ENCODE results near the gene NACC2. TPM values are rescaled to one million over a fixed set of nuclear protein-coding genes. Genes with fewer than 3 reads are reported as not detected.

Gene NACC2
- total RNA-seq, 1 donor from 2014 or later = 3.9 TPM

DNA sequence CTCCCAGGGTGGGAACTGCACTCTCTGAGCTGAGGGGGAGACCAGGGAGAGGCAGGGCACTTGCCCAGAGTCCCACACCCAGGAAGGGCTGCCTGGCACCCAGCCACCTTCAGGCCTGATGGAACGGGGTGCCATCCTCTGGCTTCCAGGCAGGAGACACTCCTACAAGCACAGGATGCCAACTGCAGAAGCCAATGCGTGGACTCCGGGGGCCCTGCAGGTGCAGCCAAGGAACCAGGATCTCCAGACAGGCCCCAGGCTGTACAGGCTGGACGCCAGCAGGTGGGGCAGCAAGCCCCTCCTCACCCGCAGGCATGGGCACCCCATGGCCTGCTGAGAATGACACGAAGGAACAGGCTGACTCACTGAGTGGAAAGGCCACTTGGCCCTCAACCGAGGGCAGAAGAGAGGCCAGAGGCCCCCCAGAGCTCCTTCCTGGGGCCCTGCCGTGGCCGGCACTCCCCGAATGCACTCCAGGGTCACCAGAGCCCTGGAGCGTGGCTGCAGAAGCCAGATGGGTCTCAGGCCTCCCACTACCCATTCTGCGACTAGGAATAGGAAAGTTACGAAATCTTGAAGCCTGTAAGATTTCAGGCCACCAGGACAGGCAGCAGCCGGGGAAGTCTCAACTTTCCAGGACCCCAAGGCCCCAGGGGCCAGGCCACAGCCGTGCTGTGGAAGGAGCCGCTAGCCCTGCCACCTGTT lies 15.7 kb downstream of the NACC2 start:
- Mint-ChIP-seq H3K27ac (ENCODE audit: unreplicated experiment) (no peak overlapping the region), H3K36me3 (ENCODE audit: unreplicated experiment) (no peaks in the 10 kb centered on the region), H3K4me3 (ENCODE audit: unreplicated experiment) (no peak overlapping the region), H3K4me1 (ENCODE audit: low read depth, unreplicated experiment) (peaks cover 8% of the 10 kb centered on the region), H3K27me3 (ENCODE audit: unreplicated experiment) (peaks cover 2% of the 10 kb centered on the region), H3K9me3 (ENCODE audit: unreplicated experiment) (peaks cover 2% of the 10 kb centered on the region)
- DNase-seq = no peak
- TF ChIP-seq, protein P1, sequence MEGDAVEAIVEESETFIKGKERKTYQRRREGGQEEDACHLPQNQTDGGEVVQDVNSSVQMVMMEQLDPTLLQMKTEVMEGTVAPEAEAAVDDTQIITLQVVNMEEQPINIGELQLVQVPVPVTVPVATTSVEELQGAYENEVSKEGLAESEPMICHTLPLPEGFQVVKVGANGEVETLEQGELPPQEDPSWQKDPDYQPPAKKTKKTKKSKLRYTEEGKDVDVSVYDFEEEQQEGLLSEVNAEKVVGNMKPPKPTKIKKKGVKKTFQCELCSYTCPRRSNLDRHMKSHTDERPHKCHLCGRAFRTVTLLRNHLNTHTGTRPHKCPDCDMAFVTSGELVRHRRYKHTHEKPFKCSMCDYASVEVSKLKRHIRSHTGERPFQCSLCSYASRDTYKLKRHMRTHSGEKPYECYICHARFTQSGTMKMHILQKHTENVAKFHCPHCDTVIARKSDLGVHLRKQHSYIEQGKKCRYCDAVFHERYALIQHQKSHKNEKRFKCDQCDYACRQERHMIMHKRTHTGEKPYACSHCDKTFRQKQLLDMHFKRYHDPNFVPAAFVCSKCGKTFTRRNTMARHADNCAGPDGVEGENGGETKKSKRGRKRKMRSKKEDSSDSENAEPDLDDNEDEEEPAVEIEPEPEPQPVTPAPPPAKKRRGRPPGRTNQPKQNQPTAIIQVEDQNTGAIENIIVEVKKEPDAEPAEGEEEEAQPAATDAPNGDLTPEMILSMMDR (IDR thresholded peaks at IDR 0.05; ENCODE audit: partially characterized antibody, unreplicated experiment) = no peak

DNA sequence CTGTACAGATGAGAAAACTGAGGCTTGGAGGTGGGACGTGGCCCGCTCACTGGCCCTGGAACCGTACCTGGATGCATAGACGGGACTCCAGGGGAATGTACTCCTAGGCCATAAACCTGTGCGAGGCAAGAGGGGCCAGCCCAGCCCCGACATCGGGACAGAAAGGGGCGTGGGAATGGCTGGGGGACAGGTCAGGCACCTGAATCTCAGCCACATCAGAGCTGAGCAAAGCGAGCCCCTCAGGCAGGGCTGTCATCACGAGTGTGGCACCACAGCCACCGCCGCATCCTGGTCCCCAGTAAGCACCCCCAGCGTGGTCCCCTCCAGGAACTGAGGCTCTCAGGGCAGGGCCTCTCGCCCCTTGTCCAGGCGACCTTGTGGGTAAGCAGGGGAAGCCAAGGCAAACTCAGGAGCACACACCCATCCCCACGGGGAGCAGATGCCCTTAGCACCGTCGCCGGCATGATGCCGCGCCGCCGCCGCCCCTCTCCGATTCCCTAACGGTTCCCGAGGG lies 16.5 kb downstream of the NACC2 start:
- no peak for DNase-seq
- H3K4me3 Mint-ChIP-seq (ENCODE audit: unreplicated experiment) = no peak overlapping the region
- H3K27ac Mint-ChIP-seq (ENCODE audit: unreplicated experiment) = no peak overlapping the region
- H3K9me3 Mint-ChIP-seq (ENCODE audit: unreplicated experiment) = peaks cover 2% of the 10 kb centered on the region
- no peaks in the 10 kb centered on the region for H3K36me3 Mint-ChIP-seq (ENCODE audit: unreplicated experiment)
- H3K4me1 Mint-ChIP-seq (ENCODE audit: low read depth, unreplicated experiment) = peaks cover 8% of the 10 kb centered on the region
- TF ChIP-seq, protein P1 (IDR thresholded peaks at IDR 0.05; ENCODE audit: partially characterized antibody, unreplicated experiment) = no peak
- peaks cover 3% of the 10 kb centered on the region for H3K27me3 Mint-ChIP-seq (ENCODE audit: unreplicated experiment)

DNA sequence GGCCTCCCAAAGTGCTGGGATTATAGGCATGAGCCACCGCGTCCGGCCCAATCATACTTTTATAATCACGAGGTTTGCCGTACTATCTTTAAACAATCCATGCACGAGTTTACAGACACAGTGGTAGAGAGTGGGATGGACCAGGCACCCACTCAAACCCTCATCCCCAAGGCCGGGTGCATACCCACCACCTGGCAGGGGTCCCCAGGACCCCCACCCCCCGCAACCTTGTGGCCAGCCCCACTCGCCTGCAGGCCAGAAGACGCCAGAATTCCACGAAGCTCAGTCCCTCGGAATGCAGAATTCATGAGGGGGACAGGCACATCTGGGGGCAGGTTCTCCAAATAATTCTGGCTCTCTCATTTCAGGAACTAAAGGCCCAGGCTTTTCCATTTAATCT lies 17.1 kb downstream of the NACC2 start:
- peaks cover 3% of the 10 kb centered on the region for H3K27me3 Mint-ChIP-seq (ENCODE audit: unreplicated experiment)

DNA sequence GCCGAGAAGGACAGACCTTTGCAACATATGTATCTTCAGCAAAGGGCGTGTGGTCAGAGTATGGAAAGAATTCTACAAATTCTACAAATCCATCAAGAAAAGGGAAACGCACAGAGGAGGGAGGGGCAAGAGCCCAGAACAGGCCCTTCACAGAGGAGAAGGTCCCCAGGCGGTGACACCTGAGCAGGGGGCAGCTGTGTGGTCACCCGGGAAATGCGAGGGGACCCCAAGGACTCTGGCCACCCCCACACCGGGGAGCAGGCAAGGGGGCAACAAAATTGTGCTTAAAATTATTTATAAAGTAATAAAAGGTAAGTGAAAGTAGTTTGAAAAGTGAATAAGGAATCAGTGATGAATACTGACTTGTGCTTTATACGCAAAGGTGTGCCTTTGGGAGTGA lies 17.6 kb downstream of the NACC2 start:
- H3K4me1 Mint-ChIP-seq (ENCODE audit: low read depth, unreplicated experiment) = peaks cover 5% of the 10 kb centered on the region
- no peak overlapping the region for H3K27ac Mint-ChIP-seq (ENCODE audit: unreplicated experiment)
- H3K9me3 Mint-ChIP-seq (ENCODE audit: unreplicated experiment) = peaks cover 2% of the 10 kb centered on the region

More for the DNA sequence above, 17.1 kb downstream of the NACC2 start:
- Mint-ChIP-seq H3K36me3 (ENCODE audit: unreplicated experiment) (no peaks in the 10 kb centered on the region), H3K9me3 (ENCODE audit: unreplicated experiment) (peaks cover 2% of the 10 kb centered on the region), H3K4me1 (ENCODE audit: low read depth, unreplicated experiment) (peaks cover 8% of the 10 kb centered on the region), H3K27ac (ENCODE audit: unreplicated experiment) (no peak overlapping the region), H3K4me3 (ENCODE audit: unreplicated experiment) (no peak overlapping the region)
- no peak for DNase-seq
- TF ChIP-seq, protein P1 (IDR thresholded peaks at IDR 0.05; ENCODE audit: partially characterized antibody, unreplicated experiment) = no peak

More for the DNA sequence above, 17.6 kb downstream of the NACC2 start:
- peak overlapping the region; percentile 6 for H3K4me3 Mint-ChIP-seq (ENCODE audit: unreplicated experiment)
- peaks cover 3% of the 10 kb centered on the region for H3K27me3 Mint-ChIP-seq (ENCODE audit: unreplicated experiment)
- TF ChIP-seq, protein P1 (IDR thresholded peaks at IDR 0.05; ENCODE audit: partially characterized antibody, unreplicated experiment) = no peak
- no peaks in the 10 kb centered on the region for H3K36me3 Mint-ChIP-seq (ENCODE audit: unreplicated experiment)
- no peak for DNase-seq
